Stimulated activated memory B cell treated with anti-CD40 and anti-IgM and Interleukin-4, amounts not matched to agents 10 μg/mL and 1 μg/mL and 100 μg/mL, for 72 hours (primary cell): ENCODE data around the gene ERC2.

ENCODE experiments used
- ATAC-seq: fragments of 150-1000 bp; cut with Tn5 transposase; 2 replicates; pipeline ENCODE4 v1.10.0; 2021
- H3K27ac Mint-ChIP-seq: one replicate; pipeline ENCODE4 v1.8.0; 2022; ENCODE audit warnings: mild to moderate bottlenecking, mixed read lengths
- H3K27me3 Mint-ChIP-seq: one replicate; pipeline ENCODE4 v1.8.0; 2022; ENCODE audit warnings: mixed read lengths
- H3K36me3 Mint-ChIP-seq: one replicate; pipeline ENCODE4 v1.8.0; 2022; ENCODE audit warnings: mixed read lengths
- H3K4me1 Mint-ChIP-seq: one replicate; pipeline ENCODE4 v1.8.0; 2022; ENCODE audit warnings: mixed read lengths
- H3K4me3 Mint-ChIP-seq: one replicate; pipeline ENCODE4 v1.8.0; 2022; ENCODE audit warnings: mild to moderate bottlenecking, moderate library complexity, mixed read lengths
- H3K9me3 Mint-ChIP-seq: one replicate; pipeline ENCODE4 v1.8.0; 2022; ENCODE audit warnings: mixed read lengths

ERC2 gene

GRCh38 chr3:55556619-55557537 is 911.4 kb downstream of the ERC2 start:
- Mint-ChIP-seq H3K36me3 (no peaks in the 10 kb centered on the region), H3K27me3 (no peaks in the 10 kb centered on the region), H3K4me3 (no peak overlapping the region), H3K4me1 (no peaks in the 10 kb centered on the region), H3K9me3 (peaks cover under 1% of the 10 kb centered on the region), H3K27ac (no peak overlapping the region)
- ATAC-seq, result no peak

- Mint-ChIP-seq H3K9me3 (peaks cover 3% of the 10 kb centered on the region), H3K4me3 (no peak overlapping the region), H3K4me1 (no peaks in the 10 kb centered on the region), H3K27ac (no peak overlapping the region), H3K36me3 (no peaks in the 10 kb centered on the region), H3K27me3 (no peaks in the 10 kb centered on the region)
- no peak for ATAC-seq
Observed at GRCh38 chr3:55555873-55556618, 912.2 kb downstream of the ERC2 start.

DNA sequence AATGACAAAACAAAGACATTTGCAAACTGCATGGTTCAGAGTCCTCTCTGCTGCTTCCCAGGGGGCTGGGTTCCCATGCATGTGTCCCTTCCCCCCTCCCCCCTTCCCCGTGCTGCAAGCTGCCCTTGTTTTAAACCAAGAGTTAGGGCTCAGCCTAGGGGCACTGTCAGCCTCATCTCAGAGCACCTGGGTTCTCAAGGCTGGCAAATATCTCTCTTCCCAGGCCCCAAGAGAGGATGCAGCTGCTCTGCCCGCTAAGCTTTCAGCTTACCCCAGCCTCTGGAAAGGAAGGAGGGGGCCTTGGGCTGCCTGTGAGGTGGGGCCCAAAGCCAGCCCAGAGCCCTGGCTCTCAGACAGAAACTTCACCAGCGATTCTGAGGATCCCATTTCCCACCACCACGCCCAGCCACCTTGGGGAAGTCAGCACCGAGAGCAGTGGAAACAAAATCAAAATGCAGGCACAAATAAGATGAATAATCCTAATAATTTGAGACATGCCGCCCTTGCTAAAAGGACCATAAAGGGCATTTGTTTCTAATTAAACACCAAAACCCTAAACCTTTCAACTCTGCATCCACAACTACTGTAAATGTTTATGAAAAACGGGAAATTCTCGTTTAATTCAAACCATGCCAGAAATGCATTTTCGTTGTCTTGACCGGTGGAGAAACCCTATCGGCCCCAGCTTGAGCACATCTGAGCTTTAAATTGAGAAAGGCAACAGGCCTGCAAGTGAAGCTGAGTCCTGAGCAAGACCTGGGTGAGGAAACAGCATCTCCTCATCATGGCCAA is 913.4 kb downstream of the ERC2 start:
- H3K4me1 Mint-ChIP-seq, result no peaks in the 10 kb centered on the region
- no peak for ATAC-seq
- H3K9me3 Mint-ChIP-seq, result peaks cover 3% of the 10 kb centered on the region
- H3K27ac Mint-ChIP-seq, result no peak overlapping the region
- no peaks in the 10 kb centered on the region for H3K27me3 Mint-ChIP-seq
- no peaks in the 10 kb centered on the region for H3K36me3 Mint-ChIP-seq
- no peak overlapping the region for H3K4me3 Mint-ChIP-seq

GRCh38 chr3:55551644-55552043 is 916.6 kb downstream of the ERC2 start:
- ATAC-seq, result no peak

GRCh38 chr3:55549177-55549576 is 919.1 kb downstream of the ERC2 start:
- no peak for ATAC-seq
- no peak overlapping the region for H3K4me3 Mint-ChIP-seq
- H3K4me1 Mint-ChIP-seq, result no peaks in the 10 kb centered on the region

More at GRCh38 chr3:55551644-55552043, 916.6 kb downstream of the ERC2 start:
- Mint-ChIP-seq H3K9me3 (peaks cover 3% of the 10 kb centered on the region), H3K27me3 (no peaks in the 10 kb centered on the region), H3K36me3 (no peaks in the 10 kb centered on the region), H3K4me3 (no peak overlapping the region), H3K27ac (no peak overlapping the region), H3K4me1 (no peaks in the 10 kb centered on the region)

DNA sequence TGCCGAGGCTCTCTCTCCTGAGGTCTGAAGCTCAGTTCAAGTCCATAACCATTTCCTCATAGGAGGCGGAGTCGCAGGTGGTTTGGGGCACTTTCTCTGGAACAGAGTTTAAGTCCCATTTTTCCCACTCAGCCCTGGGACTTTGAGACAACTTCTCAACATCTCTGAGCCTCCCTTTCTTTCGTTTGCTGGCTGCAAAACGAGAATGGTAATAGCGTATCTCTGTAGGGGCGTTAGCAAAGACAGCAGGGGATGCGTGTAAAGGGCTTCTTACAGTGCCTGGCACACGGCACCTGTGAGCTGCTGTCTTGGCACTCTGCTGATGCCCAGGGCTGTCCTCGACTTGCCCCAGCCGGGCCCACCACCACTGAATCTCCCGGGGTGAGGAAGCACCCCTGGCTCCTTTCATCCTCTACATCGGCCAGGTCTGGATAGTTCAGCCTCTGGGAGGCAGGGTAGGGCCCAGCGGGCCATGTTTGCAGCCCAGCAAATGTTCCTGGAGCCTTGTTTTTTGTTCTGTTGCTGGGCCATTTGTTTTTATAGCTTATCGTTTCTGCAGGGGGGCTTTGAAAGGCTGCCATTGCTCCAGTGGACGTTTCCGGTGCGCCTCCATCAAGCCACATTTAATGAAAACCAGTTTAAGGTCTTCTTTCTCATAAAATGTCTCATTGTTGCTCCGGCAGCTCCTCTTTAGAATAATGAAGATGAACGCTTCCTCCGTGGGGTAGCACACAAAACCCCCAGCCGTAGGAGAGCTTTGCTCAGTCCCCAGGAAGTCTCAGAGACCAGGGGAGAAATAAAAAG is 921.2 kb downstream of the ERC2 start:
- H3K9me3 Mint-ChIP-seq, result peaks cover 3% of the 10 kb centered on the region
- no peak overlapping the region for H3K4me3 Mint-ChIP-seq

More at GRCh38 chr3:55549177-55549576, 919.1 kb downstream of the ERC2 start:
- Mint-ChIP-seq H3K9me3 (peaks cover 3% of the 10 kb centered on the region), H3K36me3 (no peaks in the 10 kb centered on the region), H3K27ac (no peak overlapping the region), H3K27me3 (no peaks in the 10 kb centered on the region)

DNA sequence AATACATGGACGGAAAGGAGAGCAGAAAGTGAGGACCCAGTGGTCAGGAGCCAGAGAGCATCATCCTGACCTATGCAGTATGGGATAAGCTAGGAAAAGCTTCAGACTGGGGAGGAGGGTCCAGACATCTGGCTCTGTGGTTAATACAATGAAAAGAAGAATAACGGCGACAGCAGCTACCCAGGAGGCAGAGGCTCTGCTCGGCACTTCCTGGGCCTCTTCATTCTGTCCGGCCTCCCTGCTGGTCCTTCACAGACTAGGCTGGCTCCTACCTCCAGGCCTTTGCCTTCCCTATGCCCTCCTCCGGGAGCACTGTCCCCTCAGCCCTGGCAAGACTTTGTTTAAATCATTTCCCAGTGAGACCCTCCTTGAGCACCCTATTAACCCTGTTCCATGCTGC is 922.3 kb downstream of the ERC2 start:
- Mint-ChIP-seq H3K4me1 (no peaks in the 10 kb centered on the region), H3K27me3 (no peaks in the 10 kb centered on the region), H3K4me3 (no peak overlapping the region), H3K9me3 (no peaks in the 10 kb centered on the region), H3K27ac (no peak overlapping the region), H3K36me3 (no peaks in the 10 kb centered on the region)
- no peak for ATAC-seq

More for the DNA sequence above, 921.2 kb downstream of the ERC2 start:
- no peak for ATAC-seq
- H3K36me3 Mint-ChIP-seq, result no peaks in the 10 kb centered on the region
- no peaks in the 10 kb centered on the region for H3K4me1 Mint-ChIP-seq
- no peaks in the 10 kb centered on the region for H3K27me3 Mint-ChIP-seq
- no peak overlapping the region for H3K27ac Mint-ChIP-seq

GRCh38 chr3:55544219-55544618 is 924.0 kb downstream of the ERC2 start:
- Mint-ChIP-seq H3K4me3 (no peak overlapping the region), H3K4me1 (no peaks in the 10 kb centered on the region), H3K27me3 (no peaks in the 10 kb centered on the region), H3K9me3 (no peaks in the 10 kb centered on the region), H3K36me3 (no peaks in the 10 kb centered on the region), H3K27ac (no peak overlapping the region)
- no peak for ATAC-seq

DNA sequence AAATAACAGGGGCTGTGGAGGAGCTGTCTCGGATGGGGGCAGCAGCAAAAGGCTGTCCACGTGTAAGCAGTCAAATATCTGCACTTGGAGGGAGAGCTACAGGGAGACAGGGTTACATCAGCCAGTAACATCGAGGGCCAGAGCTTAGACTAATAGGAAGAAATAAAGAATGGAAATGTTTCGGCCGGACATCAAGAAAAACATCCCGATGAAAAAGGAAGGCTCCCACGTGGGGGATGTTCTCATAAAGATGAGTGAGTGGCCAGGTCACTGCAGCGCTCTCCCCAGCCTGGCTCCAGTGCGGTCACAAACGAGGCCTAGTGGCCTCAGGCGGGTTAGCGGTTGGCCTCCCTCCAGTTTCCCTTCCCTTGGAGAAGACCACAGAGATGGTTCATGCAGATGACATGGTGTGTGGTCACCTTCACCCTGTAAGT is 925.1 kb downstream of the ERC2 start:
- no peaks in the 10 kb centered on the region for H3K4me1 Mint-ChIP-seq
- H3K27ac Mint-ChIP-seq, result no peak overlapping the region
- H3K36me3 Mint-ChIP-seq, result no peaks in the 10 kb centered on the region
- H3K9me3 Mint-ChIP-seq, result no peaks in the 10 kb centered on the region
- H3K4me3 Mint-ChIP-seq, result no peak overlapping the region
- no peaks in the 10 kb centered on the region for H3K27me3 Mint-ChIP-seq
- ATAC-seq, result no peak

GRCh38 chr3:55541456-55541855 is 926.8 kb downstream of the ERC2 start:
- no peak for ATAC-seq
- H3K36me3 Mint-ChIP-seq, result no peaks in the 10 kb centered on the region
- no peak overlapping the region for H3K27ac Mint-ChIP-seq
- H3K9me3 Mint-ChIP-seq, result no peaks in the 10 kb centered on the region
- H3K27me3 Mint-ChIP-seq, result no peaks in the 10 kb centered on the region
- no peaks in the 10 kb centered on the region for H3K4me1 Mint-ChIP-seq
- no peak overlapping the region for H3K4me3 Mint-ChIP-seq

GRCh38 chr3:55541016-55541415 is 927.3 kb downstream of the ERC2 start:
- Mint-ChIP-seq H3K36me3 (no peaks in the 10 kb centered on the region), H3K4me3 (no peak overlapping the region), H3K27ac (no peak overlapping the region), H3K9me3 (no peaks in the 10 kb centered on the region), H3K27me3 (no peaks in the 10 kb centered on the region), H3K4me1 (no peaks in the 10 kb centered on the region)
- ATAC-seq, result no peak

DNA sequence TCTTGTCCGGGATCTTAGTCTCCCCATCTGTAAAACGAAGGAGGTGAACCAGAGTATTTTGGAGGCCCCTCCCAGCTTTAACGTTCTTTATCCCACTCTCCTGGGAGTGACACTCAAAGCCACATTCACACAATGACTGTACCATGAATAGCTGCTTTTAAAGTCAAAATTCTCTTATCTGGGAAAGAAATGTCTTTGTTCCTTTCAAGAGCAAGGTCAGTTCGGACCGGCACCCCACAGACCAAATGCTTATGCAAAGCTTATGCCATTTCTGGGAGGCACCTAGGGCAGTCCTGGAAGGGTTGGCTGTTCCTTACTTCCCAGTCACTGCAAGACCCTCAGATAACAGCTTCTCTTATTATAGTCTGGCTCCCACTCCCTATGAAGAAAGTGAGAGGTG is 927.7 kb downstream of the ERC2 start:
- ATAC-seq, result no peak
- Mint-ChIP-seq H3K27me3 (no peaks in the 10 kb centered on the region), H3K4me1 (no peaks in the 10 kb centered on the region), H3K4me3 (no peak overlapping the region), H3K27ac (no peak overlapping the region), H3K36me3 (no peaks in the 10 kb centered on the region), H3K9me3 (no peaks in the 10 kb centered on the region)

DNA sequence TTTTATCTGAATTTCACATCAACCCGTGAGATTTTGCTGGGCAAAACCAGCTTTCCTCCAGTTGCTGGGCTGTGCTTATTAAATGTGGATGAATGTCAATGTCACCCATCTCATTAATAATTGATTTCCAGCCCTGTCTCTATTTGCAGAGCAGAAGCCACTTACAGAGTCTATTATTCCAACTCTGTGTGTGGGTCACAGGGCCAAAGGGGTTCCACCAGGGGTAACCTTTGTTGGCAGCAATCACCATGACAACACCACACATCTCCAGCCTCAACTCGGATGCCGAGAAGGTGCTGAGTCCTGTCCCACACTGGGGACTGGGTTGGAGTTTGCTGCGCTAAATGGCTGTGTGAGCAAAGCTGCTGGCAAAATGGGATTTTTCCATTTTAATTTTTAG is 930.1 kb downstream of the ERC2 start:
- H3K4me1 Mint-ChIP-seq, result no peaks in the 10 kb centered on the region
- no peaks in the 10 kb centered on the region for H3K9me3 Mint-ChIP-seq
- H3K27ac Mint-ChIP-seq, result no peak overlapping the region
- H3K36me3 Mint-ChIP-seq, result no peaks in the 10 kb centered on the region
- no peaks in the 10 kb centered on the region for H3K27me3 Mint-ChIP-seq
- no peak for ATAC-seq
- H3K4me3 Mint-ChIP-seq, result no peak overlapping the region

GRCh38 chr3:55537563-55537962 is 930.7 kb downstream of the ERC2 start:
- Mint-ChIP-seq H3K27me3 (no peaks in the 10 kb centered on the region), H3K4me3 (no peak overlapping the region), H3K27ac (no peak overlapping the region), H3K36me3 (no peaks in the 10 kb centered on the region), H3K4me1 (no peaks in the 10 kb centered on the region), H3K9me3 (no peaks in the 10 kb centered on the region)
- ATAC-seq, result no peak
